ENCODE results near the gene GYG1. TPM values are rescaled to one million over a fixed set of nuclear protein-coding genes. Genes with fewer than 3 reads are reported as not detected.

Gene GYG1
- total RNA-seq, 2 experiments from 2014 or later, result 21.0 to 22.3 TPM

GRCh38 chr3:149019580-149019979 is 28.2 kb downstream of the GYG1 start:
- H3K4me3 Mint-ChIP-seq, result no peak overlapping the region
- Histone ChIP-seq H3K9me3 (ENCODE audit: control insufficient read depth in 1 of 2, insufficient read depth in 1 of 2, low read length in 2 of 2) (no peaks in the 10 kb centered on the region), H3K27me3 (ENCODE audit: control insufficient read depth in 1 of 2, insufficient read depth in 2 of 2, low read length in 2 of 2) (no peaks in the 10 kb centered on the region), H3K36me3 (ENCODE audit: insufficient read depth, low read length) (peaks cover 42% of the 10 kb centered on the region), H3K4me3 (ENCODE audit: low read length) (no peak overlapping the region), H3K27ac (ENCODE audit: low read depth in 1 of 2, low read length in 2 of 2) (no peak overlapping the region), H3K4me1 (ENCODE audit: insufficient read depth, low read length) (no peaks in the 10 kb centered on the region)
- peaks cover 72% of the 10 kb centered on the region for H3K36me3 Mint-ChIP-seq (ENCODE audit: low read depth)
- H3K4me1 Mint-ChIP-seq (ENCODE audit: low read depth), result no peaks in the 10 kb centered on the region
- ChIA-PET POLR2A (no interaction called here), CTCF (interaction anchor here (0.6 kb wide), 1 partner anchor 225 kb away, joined by 3 read pairs; no protein-coding TSS in a partner anchor)
- DNase-seq (no peak), ATAC-seq (ENCODE audit: poor library complexity) (no peak)
- no peaks in the 10 kb centered on the region for H3K27me3 Mint-ChIP-seq
- no peak overlapping the region for H3K27ac Mint-ChIP-seq
- TF ChIP-seq, protein P1, sequence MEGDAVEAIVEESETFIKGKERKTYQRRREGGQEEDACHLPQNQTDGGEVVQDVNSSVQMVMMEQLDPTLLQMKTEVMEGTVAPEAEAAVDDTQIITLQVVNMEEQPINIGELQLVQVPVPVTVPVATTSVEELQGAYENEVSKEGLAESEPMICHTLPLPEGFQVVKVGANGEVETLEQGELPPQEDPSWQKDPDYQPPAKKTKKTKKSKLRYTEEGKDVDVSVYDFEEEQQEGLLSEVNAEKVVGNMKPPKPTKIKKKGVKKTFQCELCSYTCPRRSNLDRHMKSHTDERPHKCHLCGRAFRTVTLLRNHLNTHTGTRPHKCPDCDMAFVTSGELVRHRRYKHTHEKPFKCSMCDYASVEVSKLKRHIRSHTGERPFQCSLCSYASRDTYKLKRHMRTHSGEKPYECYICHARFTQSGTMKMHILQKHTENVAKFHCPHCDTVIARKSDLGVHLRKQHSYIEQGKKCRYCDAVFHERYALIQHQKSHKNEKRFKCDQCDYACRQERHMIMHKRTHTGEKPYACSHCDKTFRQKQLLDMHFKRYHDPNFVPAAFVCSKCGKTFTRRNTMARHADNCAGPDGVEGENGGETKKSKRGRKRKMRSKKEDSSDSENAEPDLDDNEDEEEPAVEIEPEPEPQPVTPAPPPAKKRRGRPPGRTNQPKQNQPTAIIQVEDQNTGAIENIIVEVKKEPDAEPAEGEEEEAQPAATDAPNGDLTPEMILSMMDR (IDR thresholded peaks at IDR 0.05), result no peak
- no peaks in the 10 kb centered on the region for H3K9me3 Mint-ChIP-seq
- intact Hi-C loops (cut with DNase I, micrococcal nuclease), result no loop called here

GRCh38 chr3:149020196-149020838 is 29.0 kb downstream of the GYG1 start:
- Mint-ChIP-seq H3K4me1 (ENCODE audit: low read depth) (no peaks in the 10 kb centered on the region), H3K36me3 (ENCODE audit: low read depth) (peaks cover 74% of the 10 kb centered on the region), H3K4me3 (no peak overlapping the region), H3K27me3 (no peaks in the 10 kb centered on the region), H3K9me3 (no peaks in the 10 kb centered on the region), H3K27ac (no peak overlapping the region)
- DNase-seq (no peak), ATAC-seq (ENCODE audit: poor library complexity) (no peak)
- ChIA-PET CTCF (interaction anchor here (0.6 kb wide), 1 partner anchor 224 kb away, joined by 3 read pairs; no protein-coding TSS in a partner anchor), POLR2A (no interaction called here)
- peaks cover 45% of the 10 kb centered on the region for H3K36me3 ChIP-seq (ENCODE audit: insufficient read depth, low read length)
- no peaks in the 10 kb centered on the region for H3K9me3 ChIP-seq (ENCODE audit: control insufficient read depth in 1 of 2, insufficient read depth in 1 of 2, low read length in 2 of 2)
- no peak overlapping the region for H3K27ac ChIP-seq (ENCODE audit: low read depth in 1 of 2, low read length in 2 of 2)
- no peaks in the 10 kb centered on the region for H3K4me1 ChIP-seq (ENCODE audit: insufficient read depth, low read length)
- TF ChIP-seq, protein P1 (IDR thresholded peaks at IDR 0.05), result no peak
- intact Hi-C loops (cut with DNase I, micrococcal nuclease), result no loop called here
- H3K27me3 ChIP-seq (ENCODE audit: control insufficient read depth in 1 of 2, insufficient read depth in 2 of 2, low read length in 2 of 2), result no peaks in the 10 kb centered on the region
- H3K4me3 ChIP-seq (ENCODE audit: low read length), result no peak overlapping the region

DNA sequence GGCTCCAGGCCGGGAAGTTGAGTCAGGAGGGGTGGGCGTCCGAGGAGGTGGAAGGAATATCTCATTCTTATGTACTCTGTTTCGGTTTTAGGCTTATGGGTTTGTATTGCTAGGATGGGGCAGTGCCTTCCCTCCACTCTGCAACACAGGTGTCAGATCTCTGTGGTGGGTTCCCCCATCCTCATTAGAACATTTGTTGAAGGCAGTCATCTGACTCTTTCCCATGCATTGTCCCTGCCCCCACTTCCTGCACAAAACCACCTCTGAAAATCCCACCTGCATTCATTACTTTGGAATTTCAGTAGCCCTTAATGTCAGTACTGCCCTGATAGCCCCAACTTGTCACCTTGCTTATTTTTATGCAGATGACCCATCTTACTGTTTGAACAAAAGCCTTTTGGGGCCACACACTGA is 29.5 kb downstream of the GYG1 start:
- no peaks in the 10 kb centered on the region for H3K4me1 ChIP-seq (ENCODE audit: insufficient read depth, low read length)
- H3K27me3 Mint-ChIP-seq, result no peaks in the 10 kb centered on the region
- no peak overlapping the region for H3K27ac ChIP-seq (ENCODE audit: low read depth in 1 of 2, low read length in 2 of 2)
- no peaks in the 10 kb centered on the region for H3K9me3 Mint-ChIP-seq
- no peak overlapping the region for H3K4me3 Mint-ChIP-seq
- ChIA-PET POLR2A (no interaction called here), CTCF (no interaction called here)
- H3K36me3 ChIP-seq (ENCODE audit: insufficient read depth, low read length), result peaks cover 49% of the 10 kb centered on the region
- H3K27me3 ChIP-seq (ENCODE audit: control insufficient read depth in 1 of 2, insufficient read depth in 2 of 2, low read length in 2 of 2), result no peaks in the 10 kb centered on the region
- ATAC-seq (ENCODE audit: poor library complexity) (no peak), DNase-seq (no peak)
- H3K27ac Mint-ChIP-seq, result no peak overlapping the region
- H3K4me3 ChIP-seq (ENCODE audit: low read length), result no peak overlapping the region
- H3K9me3 ChIP-seq (ENCODE audit: control insufficient read depth in 1 of 2, insufficient read depth in 1 of 2, low read length in 2 of 2), result no peaks in the 10 kb centered on the region
- no peaks in the 10 kb centered on the region for H3K4me1 Mint-ChIP-seq (ENCODE audit: low read depth)
- peaks cover 74% of the 10 kb centered on the region for H3K36me3 Mint-ChIP-seq (ENCODE audit: low read depth)
- TF ChIP-seq, protein P1 (IDR thresholded peaks at IDR 0.05), result no peak
- intact Hi-C loops (cut with DNase I, micrococcal nuclease), result no loop called here

All from CD4-positive, alpha-beta T cell (primary cell).